HFF-Myc (cell line): Measurements from ENCODE around the gene ABLIM2.

Experiments used
- DNase-seq: peaks from one replicate; pipeline ENCODE4 v3.0.0-alpha.2; 2011; ENCODE audit warnings: low read depth; ENCODE audit errors: extremely low read depth
- H3K4me3 ChIP-seq: replicated peaks from 2 replicates; pipeline ENCODE4 v1.5.1; 2011; ENCODE audit warnings: low read depth, mild to moderate bottlenecking, control low read depth, low read length
- TF ChIP-seq, protein P1 (sequence below): IDR thresholded peaks from 2 replicates; pipeline ENCODE4 v1.5.1; 2012; ENCODE audit warnings: mild to moderate bottlenecking, low read depth, low read length, control low read depth; ENCODE audit errors: missing control alignments

ABLIM2 gene

DNA sequence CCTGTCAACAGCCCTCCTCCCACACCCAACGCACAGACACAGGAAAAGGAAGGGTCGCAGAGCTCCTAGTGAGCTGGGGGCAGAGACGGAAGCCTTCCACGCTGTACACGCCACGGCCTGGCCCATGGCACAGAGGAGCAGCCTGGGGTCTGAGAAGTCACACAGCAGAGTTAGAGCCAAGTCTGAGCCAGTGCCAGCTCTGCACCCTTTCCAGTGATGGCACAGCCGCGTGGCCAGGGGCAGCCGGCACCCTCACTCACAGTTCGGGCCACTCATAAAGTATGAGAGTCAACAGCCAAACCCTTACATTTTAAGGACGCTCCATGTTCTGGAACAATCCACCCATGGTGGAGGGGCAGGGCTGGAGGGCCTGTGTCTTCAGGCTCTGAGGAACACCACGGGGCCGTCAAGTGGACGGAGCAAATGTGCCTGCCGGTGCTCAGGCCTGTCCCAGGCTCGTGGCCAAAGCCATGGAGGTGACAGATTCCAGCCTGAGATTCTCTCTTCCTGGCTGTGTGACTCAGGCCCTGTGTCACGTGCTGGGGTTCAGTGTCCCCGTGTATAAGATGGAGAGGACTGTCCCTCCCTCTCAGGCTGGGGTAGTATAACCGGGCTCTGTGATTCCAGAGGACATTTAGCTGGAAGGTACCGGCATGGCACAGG lies 91.2 kb downstream of the ABLIM2 start:
- DNase-seq = no peak
- TF ChIP-seq, protein P1, sequence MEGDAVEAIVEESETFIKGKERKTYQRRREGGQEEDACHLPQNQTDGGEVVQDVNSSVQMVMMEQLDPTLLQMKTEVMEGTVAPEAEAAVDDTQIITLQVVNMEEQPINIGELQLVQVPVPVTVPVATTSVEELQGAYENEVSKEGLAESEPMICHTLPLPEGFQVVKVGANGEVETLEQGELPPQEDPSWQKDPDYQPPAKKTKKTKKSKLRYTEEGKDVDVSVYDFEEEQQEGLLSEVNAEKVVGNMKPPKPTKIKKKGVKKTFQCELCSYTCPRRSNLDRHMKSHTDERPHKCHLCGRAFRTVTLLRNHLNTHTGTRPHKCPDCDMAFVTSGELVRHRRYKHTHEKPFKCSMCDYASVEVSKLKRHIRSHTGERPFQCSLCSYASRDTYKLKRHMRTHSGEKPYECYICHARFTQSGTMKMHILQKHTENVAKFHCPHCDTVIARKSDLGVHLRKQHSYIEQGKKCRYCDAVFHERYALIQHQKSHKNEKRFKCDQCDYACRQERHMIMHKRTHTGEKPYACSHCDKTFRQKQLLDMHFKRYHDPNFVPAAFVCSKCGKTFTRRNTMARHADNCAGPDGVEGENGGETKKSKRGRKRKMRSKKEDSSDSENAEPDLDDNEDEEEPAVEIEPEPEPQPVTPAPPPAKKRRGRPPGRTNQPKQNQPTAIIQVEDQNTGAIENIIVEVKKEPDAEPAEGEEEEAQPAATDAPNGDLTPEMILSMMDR = no peak
- no peak overlapping the region for H3K4me3 ChIP-seq

GRCh38 chr4:8066336-8066931 lies 92.2 kb downstream of the ABLIM2 start:
- TF ChIP-seq, protein P1 = no peak
- no peak for DNase-seq
- no peak overlapping the region for H3K4me3 ChIP-seq

GRCh38 chr4:8063974-8064563 lies 94.5 kb downstream of the ABLIM2 start:
- no peak for DNase-seq
- H3K4me3 ChIP-seq = no peak overlapping the region
- TF ChIP-seq, protein P1 = no peak

DNA sequence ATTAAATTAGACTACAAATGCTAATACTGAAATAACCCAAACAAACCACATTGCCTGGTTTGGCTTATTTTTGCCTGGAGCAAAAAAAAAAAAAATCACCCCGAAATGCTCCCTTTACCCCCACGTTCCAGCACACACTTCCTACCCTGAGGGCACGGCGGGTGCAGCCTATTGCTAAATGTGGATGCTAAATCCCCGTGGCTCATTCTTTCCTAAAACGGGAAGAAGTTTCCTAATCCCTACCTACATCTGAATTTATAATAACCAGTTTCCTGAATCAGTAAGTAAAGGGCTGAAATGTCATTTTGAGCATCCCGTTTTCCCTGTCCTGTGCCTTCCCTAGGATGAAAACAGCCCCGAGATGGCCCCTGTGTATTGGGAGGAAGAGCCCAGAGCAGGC lies 97.0 kb downstream of the ABLIM2 start:
- no peak for DNase-seq
- TF ChIP-seq, protein P1 = no peak
- no peak overlapping the region for H3K4me3 ChIP-seq

DNA sequence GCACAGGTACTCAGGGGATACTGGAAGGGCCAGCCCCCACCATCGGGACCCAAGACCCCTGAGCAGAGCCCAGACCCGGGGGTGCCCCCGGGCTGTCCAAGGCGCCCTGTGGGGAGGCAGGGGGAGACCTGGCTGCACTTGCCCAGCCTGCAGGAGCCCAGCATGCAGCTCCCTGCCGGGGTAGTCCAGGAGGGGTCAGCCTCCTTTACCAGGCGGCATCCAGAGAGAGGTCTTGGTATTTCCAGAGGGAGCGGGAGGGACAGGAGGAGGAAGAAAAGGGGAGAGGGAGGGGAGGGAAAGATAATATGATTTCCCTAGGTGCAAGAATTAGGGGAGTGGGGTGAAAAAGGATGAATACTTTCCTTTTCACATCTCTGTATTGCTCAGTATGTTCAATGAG lies 97.5 kb downstream of the ABLIM2 start:
- TF ChIP-seq, protein P1 = no peak
- no peak overlapping the region for H3K4me3 ChIP-seq
- no peak for DNase-seq

- TF ChIP-seq, protein P1 = no peak
- H3K4me3 ChIP-seq = no peak overlapping the region
Measured at GRCh38 chr4:8060632-8061031, 98.0 kb downstream of the ABLIM2 start.

DNA sequence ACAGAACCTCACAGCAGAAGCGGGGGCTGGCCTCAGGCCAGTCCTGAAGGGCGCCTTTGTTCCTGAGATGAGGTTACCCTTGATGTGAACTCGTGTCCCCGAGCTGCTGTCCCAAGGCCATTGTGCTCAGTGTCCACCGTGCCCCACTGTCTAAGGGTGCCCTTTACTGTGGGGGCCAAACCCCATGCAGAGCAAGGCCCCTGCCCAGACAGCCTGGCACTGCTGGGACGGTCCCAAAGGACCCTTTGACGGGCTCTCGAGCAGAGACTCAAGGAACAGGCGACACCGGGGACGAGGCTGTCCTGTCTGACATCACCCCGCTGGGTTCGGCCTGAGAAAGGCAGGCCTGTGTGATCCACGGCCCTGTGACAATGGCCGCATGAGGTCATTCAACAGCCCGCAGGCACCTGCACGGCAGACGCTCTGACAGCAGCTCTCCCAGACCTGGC lies 100.6 kb downstream of the ABLIM2 start:
- no peak overlapping the region for H3K4me3 ChIP-seq
- TF ChIP-seq, protein P1 = no peak
- no peak for DNase-seq

More at GRCh38 chr4:8060632-8061031, 98.0 kb downstream of the ABLIM2 start:
- no peak for DNase-seq
